ENCODE results near the gene NTM.

The NTM gene

DNA sequence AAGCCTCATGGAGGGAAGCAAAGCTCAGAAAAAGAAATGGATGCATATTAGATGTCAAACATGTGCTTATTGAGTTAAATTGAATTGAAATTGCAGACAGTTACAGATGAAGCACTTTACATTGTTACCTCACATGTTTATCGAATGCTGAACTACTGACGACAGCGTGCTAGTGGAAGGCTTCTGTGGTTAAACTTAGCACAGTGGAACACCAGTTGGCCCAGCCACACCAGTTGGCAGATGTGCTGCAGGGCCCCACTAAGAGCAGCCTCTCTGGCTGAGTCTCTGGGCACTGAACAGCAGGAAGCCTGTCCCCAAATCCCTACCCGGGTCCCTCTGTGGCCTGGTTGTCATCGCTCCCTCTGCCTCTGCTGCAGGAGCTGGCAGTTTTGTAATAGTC, 242.1 kb downstream of the NTM start:
- no peak for DNase-seq

DNA sequence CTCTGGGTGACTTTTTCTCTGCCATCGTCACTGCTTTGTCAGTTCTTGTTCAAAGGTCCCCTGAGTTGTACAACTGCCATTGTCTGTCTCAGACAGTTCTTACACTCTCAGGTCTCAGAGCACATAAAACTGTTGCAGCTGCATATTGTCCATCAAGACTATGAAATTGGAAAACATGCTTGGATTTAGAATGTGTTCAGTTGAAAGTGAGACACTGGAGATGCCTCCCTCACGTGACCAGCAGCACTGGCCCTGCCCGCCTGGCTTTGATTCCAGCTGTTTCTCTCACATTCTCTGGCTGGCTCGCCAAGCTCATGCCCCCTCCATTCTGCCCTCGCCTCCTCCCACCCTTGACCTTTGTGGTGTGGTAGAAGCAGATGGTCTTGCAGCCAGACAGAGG, 244.2 kb downstream of the NTM start:
- no peak for DNase-seq

DNA sequence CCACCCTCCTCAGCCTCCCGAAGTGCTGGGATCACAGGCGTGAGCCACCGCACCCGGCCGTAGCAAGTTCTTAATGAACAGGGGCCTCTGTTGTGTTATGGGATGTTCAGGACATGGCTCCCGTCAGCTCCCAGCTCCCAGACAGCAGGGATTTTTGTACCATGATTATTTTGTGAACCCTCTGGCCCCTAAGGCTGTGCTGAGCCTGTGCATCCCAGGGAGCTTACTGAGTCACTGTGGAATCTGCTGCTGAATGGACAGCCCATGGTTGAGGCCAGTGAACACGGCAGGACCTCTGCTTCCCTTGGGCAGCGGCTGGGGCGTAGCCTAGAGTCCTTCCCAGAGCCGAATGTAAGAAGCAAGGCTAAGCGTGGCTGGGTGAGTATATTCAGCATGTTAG, 245.2 kb downstream of the NTM start:
- DNase-seq, result no peak

DNA sequence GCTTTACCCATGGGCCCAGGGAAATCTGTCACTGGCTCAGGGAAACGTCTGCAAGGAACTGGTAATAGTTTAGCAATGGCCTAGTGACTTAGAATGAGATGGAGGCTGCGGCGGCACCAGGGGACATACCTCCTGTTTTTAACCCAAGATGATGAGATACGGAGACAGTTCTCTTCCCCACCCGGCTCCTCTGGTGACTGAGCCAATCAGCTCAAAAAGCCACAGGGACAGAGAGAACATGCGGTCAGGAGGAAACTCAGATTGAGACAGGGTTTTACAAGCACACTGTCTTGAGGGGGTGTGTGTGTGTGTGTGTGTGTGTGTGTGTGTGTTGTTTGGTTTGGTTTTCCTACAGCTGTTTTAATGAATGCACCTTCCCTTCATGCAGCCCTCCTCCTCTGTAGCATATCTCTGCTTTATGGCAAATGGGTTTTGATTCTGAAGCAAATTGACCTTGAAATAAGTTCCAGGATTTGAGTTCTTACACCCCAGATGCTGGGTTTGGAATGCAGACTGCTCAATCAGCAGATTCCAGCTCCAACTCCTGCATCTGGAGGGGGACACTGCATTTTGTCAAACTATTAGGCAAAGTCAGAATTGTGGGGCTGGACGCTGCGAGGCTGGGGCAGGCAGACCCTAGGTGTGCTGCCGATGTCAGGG, 246.2 kb downstream of the NTM start:
- DNase-seq, result no peak

DNA sequence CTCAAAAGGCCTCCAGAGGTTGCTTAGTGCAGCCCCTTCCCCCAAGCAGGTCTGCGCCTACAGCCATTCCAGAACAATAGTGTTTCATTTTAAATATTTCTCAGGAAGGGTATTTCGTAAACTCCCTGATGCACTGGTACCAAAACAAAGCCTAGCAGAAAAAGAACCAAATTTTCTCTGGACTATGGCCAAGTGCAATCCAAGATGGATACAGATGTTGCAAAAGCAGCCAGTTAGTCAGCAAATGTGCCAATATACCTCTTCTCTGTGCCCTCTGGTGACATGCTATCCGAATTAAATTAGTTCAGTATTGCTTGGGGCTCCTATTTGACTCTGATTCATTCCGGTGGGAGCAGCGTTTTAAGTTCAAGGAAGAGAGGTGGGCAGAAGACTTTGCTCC, 247.8 kb downstream of the NTM start:
- DNase-seq, result no peak

DNA sequence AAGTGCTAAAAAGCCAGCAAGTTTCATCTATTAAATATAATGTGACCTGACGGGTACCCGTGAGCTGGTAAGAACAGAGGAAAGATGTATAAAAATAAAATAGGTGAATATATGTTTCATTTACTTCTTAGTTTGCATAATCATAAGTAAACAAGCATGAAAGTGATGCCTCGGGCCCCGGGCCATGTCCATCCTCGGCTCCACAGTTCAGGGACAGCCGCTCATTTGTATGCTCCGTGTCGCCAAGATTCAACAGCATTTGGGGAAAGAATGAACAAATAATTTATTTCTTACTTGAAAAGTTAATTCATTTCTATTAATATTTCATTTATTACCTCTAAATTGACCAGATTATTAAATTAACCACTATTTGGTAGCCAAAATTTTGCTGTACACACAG, 251.8 kb downstream of the NTM start:
- no peak for DNase-seq

DNA sequence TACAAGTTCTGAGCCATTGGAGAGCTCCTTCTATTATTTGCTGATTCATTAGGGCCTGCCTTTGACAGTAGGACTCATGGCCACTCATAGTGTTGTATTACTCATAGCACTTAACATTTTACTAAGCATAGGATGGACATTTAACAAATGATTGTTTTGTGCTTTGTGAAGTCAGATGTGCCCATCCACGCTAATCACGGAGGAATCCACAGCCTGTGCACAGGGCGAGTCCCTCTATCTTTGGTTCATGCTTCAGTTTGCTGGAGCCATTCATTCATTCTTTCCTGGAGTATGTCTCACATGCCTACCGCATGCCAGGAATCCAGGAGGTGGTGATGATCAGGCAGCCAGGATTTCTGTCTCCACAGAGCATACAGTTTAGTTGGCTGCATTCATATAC, 254.1 kb downstream of the NTM start:
- no peak for DNase-seq

DNA sequence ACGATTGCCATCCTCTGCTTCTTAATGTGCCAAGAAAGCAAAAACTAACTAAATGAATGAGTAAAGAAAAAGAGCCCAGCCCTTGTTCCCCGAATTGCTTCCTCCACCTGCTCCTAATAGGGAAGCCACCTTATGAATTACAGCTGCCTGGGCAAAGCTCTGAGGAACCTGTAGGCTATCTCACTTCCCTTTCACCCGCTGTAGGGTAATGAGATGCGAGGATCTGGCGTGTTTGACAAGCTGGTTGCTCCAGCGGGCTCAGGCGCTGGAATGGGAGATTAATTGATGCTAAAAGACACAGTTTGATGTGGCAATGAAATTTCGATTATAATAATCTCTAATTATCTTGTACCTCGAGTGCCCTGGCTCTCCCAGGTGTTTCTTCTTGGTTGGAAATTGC, 256.4 kb downstream of the NTM start:
- no peak for DNase-seq

DNA sequence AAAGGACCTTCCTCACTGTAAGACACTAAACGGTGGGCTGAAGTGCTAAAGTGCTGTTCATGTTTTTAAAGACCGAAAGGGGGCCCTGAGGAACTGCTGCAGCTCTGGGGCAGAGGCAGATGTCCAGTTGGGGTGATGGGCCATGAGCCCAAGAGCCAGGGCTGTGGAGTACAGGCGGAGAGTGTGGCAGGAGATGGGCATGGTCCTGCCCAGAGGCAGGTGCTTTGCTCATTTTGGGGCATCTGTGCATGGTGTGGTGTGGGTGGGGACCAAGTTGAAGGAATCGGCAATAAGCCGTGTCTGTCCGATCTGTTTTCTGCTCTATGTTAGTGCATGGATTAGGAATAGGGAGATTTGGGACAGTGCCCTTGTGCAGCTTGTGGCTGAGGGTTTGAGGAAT, 258.3 kb downstream of the NTM start:
- DNase-seq, result no peak

DNA sequence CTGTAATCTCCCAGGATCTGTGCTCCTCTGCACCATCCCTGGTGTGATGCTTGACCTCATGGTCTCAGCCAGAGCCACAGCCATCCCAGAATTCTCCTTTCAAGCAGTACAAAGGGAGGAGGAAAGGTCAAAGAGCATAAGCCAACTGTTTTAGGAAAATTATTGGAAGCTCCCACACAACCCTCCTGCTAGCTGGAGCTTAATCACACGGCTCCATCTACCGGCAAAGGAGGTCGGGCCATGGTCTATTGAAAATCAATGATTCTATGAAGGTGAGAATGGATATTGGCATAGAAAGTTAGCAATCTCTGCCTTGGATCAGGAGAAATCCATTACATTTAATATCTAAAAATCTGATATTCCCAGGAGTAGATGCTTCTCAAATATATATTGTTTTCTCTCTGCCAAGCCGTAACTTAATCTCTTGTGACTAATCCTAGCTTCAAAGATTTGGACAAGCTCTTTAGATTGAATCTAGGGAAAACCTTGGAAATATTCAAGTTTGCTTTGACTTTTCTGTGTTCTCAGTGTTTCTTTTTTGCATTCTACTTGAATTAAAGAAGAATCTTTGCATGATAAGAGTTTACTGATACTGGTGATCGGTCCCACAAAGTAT, 259.6 kb downstream of the NTM start:
- DNase-seq, result no peak

DNA sequence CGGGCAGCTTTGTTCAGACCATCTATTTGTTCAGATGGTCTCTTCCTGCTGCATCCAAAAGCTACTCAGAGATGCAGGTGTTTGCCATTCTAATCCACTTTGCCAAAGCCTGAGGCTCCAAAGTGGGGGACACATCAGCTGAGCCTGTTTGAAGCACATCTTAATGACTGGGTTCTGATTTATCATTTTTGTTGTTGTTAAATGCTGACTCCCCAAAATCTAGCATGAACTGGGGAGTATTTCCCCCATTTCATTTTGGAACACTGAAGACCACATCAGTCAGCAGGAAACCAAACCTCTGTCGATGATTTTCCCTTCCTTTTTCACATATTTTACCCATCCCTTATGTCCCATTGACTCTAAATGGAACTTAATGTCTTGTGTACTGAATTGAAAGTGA, 262.6 kb downstream of the NTM start:
- DNase-seq, result no peak

DNA sequence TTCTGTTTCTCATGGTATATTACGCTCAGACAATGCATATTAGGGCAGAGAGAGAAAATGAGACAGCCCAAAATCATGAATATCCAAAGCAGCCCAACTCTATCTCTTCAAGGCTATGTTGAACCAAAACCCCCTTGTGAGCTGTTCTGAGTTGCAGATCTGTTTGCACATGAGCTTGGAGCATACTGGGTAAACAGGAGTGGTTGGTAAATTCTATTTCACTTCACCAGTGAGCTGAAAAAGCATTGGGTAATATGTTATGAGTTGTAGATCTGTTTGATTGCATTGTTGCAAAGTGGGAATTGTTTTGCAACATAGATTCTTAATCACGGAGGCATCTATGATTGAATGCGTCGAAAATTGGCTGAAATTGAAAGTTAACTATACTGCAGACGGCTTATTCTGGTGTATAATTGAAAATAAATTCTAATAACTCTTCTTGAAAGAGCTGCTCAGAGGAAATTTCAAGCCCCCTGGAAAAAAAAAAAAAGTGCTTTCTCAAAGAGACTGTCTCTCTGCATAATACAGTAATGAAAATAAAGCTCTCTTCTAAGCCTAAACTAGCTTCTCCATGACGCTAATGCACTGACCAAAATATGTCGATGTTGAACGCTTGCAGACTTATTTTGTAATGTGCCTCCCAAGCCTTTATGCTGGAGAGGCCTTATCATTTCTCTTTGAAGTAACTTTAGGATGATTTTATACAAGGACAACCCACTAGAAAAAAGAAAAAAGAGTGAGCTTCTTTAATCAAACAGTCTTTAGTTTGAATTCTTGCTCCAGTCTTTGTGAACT, 263.7 kb downstream of the NTM start:
- DNase-seq, result no peak

DNA sequence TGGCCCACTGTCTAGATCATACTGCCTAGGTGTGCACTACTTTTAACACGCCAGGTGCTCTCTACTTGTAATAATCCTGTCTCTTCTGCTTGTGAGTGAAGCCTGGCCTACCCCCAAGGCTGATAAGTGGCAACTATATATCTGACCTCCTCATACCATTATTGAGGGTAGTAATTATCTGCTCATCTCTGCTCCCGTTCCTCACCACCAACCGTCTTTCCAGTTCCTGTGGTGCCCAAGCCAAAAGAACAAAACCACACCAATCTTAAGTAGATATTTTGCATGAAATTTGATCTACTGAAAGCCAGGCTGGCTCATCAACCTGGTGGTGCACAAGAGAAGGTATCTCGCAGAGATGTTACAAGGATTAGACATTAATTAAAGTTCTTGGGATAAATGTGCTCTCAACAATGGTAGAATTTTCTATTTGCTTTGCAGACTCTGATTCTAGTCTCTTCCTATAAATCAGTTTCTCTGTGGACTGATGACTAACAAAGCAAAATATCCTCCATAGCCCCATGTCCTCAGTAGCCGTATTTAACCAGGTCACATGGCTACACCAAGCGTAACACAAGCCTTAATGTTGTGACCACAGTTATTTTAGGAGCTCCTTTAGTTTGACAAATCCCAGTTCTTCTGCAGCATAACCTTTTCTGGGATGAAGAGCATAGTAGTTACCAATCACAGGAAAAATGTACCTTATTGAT, 267.2 kb downstream of the NTM start:
- DNase-seq, result no peak

DNA sequence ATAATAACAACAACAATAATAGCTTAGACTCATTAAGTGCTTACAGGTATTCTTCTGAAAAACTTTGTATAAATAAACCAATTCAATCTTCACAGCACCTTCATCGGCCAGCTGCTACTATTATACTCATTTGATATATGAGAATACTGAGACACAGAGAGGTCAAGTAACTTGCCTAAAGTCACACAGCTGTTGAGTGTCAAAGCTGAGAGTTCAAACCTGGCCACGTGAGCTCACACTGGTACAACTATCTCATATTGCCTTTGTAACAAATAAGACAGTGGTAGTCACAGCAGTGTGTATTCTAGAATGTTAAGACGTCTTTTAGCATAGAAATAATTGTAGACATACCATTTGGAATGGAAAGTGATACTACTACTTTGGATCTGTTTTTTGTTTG, 268.5 kb downstream of the NTM start:
- no peak for DNase-seq

DNA sequence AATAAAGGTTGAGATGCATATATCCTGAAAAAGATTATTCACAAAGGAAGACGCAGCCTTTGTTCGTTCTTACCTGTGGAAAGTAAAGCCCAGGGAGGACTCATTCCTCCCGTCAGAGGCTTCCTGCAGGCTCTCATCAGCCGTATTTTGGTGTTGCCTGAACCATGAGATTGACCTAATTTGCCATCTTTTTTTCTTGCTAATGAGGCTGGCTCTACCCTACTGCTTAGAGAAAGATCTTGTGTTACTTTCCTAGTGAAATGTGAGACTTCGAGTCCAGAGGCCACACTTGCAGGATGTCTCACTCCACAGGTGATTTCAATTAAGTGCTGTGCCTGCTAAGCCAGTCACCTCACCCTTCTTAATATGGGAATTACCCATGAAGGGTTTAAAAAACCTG, 269.9 kb downstream of the NTM start:
- no peak for DNase-seq

DNA sequence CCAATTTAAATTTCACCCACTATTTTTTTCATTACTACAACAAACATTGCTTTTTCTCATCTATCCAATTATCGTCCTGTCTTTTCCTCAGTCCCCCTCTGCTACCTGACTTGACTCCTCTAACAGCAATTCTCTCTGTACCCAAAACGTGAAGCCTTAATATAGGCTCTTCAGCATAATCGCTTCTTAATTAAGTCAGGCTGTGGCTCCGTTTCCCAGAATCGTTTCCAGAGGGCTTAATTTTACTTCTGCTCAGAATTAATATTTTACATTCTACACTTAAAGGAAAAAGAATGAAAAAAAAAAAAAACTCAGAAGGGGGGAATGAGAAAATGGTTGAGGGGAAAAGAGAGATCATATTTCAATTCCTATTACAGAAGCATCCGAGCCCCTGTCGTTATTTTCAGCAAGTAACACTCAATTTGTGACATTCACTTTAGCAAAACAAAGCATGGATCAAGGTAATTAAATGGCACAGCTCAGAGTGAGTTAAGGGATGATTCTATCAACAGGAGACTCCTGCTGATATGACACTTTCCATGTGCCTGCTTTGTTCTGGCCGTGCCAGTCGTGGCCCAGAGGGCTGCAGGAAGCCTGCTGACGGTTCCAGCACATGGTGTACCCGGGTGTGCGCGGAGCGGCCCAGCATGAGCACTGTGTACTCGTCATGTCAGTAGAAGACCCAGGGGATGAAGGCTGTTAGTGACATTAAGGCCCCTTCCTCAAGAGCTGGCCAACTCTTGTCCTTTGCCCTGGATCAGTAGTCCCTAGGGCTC, 272.5 kb downstream of the NTM start:
- DNase-seq, result no peak

DNA sequence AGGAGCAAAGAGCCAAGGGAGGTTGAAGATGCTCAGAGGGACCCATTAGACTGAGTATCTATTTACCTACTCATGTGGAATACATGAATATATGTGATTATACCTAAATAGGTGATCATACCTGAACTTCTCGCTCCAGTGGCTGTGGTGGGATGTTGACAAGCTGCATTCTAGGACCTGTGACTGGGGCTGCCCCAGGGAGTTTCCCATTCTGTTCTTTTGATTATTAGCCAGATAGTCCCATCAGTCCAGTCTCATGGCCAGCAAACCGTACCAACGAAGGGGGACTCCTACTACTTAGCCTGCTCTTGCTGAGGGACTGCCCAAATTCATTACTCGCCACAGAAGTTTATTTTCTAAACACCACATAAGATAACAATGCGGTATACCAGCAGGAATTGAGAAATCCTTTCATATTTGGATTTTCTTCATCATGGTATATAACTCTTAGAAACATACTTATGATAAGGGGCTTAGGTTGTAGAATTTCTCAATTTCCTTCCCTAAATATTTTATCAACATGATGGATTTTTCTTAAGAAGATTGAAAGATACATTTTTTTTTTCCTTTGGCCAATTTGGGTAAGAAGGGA, 273.9 kb downstream of the NTM start:
- DNase-seq, result no peak

DNA sequence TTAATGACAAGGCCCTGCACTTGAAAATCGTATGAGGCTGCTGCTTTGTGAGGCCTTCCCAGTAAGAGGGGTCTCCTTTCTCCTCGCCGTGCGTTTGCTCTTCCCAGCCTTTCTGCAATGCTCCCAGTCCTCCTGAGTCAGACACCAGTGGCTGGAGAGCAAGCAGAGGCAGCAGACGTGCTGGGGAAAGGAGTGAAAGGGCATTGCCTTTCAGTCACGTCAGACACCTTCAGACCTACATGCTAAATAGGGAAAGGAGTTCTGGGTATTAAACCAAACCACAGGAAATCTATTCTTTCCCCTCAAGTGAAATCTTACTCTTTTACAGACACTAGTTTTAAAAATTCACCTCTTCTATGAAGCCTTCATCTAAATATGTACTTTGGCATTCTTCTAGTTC, 274.8 kb downstream of the NTM start:
- DNase-seq, result no peak

DNA sequence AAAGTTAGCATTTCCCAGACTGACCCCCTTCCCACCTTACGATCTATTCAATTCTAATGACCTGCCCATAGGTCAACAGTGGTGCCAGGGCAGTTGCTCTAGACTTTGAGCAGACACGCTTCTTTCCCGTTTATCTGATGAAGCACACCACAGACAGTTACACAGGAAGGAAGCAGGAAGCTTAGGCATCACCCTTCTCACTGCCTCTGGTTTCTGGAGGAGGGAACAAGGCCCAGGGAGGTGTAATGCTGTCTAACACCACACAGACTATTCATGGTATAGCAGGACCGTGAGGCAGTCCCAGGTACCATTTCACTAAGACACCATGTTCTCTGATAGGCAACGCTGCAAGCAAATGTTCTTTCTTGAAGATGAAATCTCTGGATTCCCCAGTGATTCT, 279.4 kb downstream of the NTM start:
- DNase-seq, result no peak

DNA sequence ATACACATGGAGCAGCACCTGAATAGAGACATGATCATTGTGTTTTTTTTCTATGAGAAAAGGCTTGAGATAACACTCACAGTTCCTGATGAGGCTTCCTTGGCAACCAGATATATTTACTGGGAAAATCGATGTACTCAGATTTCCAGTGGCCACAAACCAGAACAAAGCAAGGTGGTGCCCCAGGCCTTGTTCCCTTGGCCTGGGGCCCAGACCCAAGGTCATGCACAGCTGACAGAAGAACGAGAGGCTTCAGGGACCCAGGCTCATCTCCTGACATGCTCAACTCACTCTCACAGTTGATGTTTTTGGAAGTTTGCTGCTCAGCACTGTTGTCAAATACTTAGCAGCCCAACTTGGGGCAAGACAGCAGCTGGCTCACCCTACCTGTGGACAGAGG, 281.8 kb downstream of the NTM start:
- no peak for DNase-seq

DNA sequence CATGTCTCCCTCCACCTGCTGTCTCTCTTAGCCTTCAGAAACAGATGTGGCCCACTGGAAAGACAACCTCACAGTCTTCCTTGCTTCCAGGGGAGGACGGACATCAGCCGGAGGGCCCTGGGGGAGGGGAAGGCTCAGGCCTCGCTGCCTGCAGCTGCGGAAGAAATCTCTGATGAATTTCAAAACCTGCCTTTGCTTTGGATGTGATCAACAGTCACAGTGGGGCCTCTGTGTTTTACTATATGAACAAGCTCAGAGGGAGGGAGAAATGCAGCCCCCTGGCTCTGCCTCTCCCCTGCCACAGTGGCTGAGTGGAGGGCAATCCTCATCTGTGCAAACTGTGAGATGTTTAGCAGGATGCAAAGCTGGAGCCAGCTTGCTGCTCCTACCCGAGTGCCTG, 282.8 kb downstream of the NTM start:
- DNase-seq, result no peak

DNA sequence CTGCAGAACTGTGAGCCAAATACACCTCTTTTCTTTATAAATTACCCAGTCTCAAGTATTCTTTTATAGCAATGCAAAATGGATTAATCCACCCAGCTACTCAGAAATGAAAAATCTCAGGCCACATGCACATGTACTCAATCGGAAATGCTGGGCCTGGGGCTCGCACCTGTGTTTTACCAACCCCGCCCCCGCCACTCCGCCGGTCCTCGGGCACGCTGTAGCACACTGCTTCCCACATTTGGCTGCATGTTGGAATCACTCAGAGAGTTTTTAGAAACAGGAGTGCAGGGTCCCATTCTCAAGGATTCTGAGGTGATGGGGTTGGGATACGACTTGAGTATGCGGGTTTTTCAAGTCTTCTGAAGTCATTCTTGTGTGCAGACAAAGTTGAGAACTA, 284.4 kb downstream of the NTM start:
- DNase-seq, result no peak
